WTC11 (cell line): Measurements from ENCODE around the gene CD93. TPM values are rescaled to one million over a fixed set of nuclear protein-coding genes. Genes with fewer than 3 reads are reported as not detected.

Source experiments
- ATAC-seq: fragments of 200-7000 bp; cut with Tn5 transposase; 2 replicates; pipeline ENCODE4 v1.10.0; 2021; ENCODE audit warnings: mild to moderate bottlenecking, moderate library complexity
- CTCF ChIA-PET: fragments of 300-600 bp; sonication (Branson Sonifier 250); formaldehyde crosslinking; loops from one replicate; lab custom pipeline; 2021; ENCODE audit warnings: antibody characterized with exemption; lab: Charles Lee
- POLR2A ChIA-PET: fragments of 350-600 bp; sonication (Branson Sonifier 250); formaldehyde crosslinking; loops from one replicate; lab custom pipeline; 2021; ENCODE audit warnings: antibody characterized with exemption; lab: Charles Lee
- DNase-seq: peaks from one replicate; pipeline ENCODE4 v3.0.0; 2021; ENCODE audit warnings: low spot score
- H3K27ac Mint-ChIP-seq: 2 replicates; pipeline ENCODE4 v1.8.0; 2021; ENCODE audit warnings: mixed read lengths
- H3K27me3 Mint-ChIP-seq: 2 replicates; pipeline ENCODE4 v1.8.0; 2021; ENCODE audit warnings: low read depth, mild to moderate bottlenecking, moderate library complexity, mixed read lengths
- H3K36me3 Mint-ChIP-seq: 2 replicates; pipeline ENCODE4 v1.8.0; 2021; ENCODE audit warnings: mixed read lengths
- H3K4me1 Mint-ChIP-seq: 2 replicates; pipeline ENCODE4 v1.8.0; 2022; ENCODE audit warnings: mixed read lengths
- H3K4me3 Mint-ChIP-seq: 2 replicates; pipeline ENCODE4 v1.8.0; 2021; ENCODE audit warnings: mild to moderate bottlenecking, moderate library complexity, mixed read lengths
- H3K9me3 Mint-ChIP-seq: 2 replicates; pipeline ENCODE4 v1.8.0; 2021; ENCODE audit warnings: mixed read lengths
- AR ChIP-seq: fragments of 250-450 bp; sonication (Bioruptor Pico); IDR thresholded peaks from 2 replicates; pipeline ENCODE4 v1.9.0; 2021; ENCODE audit warnings: mild to moderate bottlenecking
- ARID4B ChIP-seq: sonication (generic); formaldehyde crosslinking; IDR thresholded peaks from 2 replicates; pipeline ENCODE4 v1.8.0; 2023; ENCODE audit warnings: missing genetic modification reagents, mild to moderate bottlenecking, borderline replicate concordance
- ATF2 ChIP-seq: sonication (generic); formaldehyde crosslinking; IDR thresholded peaks from 2 replicates; pipeline ENCODE4 v1.8.1; 2022; ENCODE audit warnings: low read depth, missing genetic modification reagents, borderline replicate concordance
- ATF3 ChIP-seq: sonication (generic); formaldehyde crosslinking; conservative IDR thresholded peaks from 2 replicates; pipeline ENCODE4 v1.8.1; 2022; ENCODE audit warnings: mild to moderate bottlenecking, missing genetic modification reagents
- KAT7 ChIP-seq: sonication (generic); formaldehyde crosslinking; IDR thresholded peaks from 2 replicates; pipeline ENCODE4 v1.8.1; 2023; ENCODE audit warnings: missing genetic modification reagents, mild to moderate bottlenecking, borderline replicate concordance
- MAX ChIP-seq: sonication (generic); formaldehyde crosslinking; IDR thresholded peaks from 2 replicates; pipeline ENCODE4 v1.8.0; 2022; ENCODE audit warnings: mild to moderate bottlenecking, missing genetic modification reagents
- MLX ChIP-seq: sonication (generic); formaldehyde crosslinking; IDR thresholded peaks from 2 replicates; pipeline ENCODE4 v1.8.1; 2023; ENCODE audit warnings: mild to moderate bottlenecking, missing genetic modification reagents, moderate library complexity
- MXD4 ChIP-seq: fragments of 250-450 bp; sonication (Bioruptor Pico); IDR thresholded peaks from 2 replicates; pipeline ENCODE4 v1.8.0; 2021; ENCODE audit warnings: mild to moderate bottlenecking, moderate library complexity, borderline replicate concordance
- NR2C2 ChIP-seq: sonication (generic); formaldehyde crosslinking; IDR thresholded peaks from 2 replicates; pipeline ENCODE4 v1.8.0; 2022; ENCODE audit warnings: mild to moderate bottlenecking, missing genetic modification reagents
- PRRX2 ChIP-seq: fragments of 250-450 bp; sonication (Bioruptor Pico); IDR thresholded peaks from 2 replicates; pipeline ENCODE4 v1.8.0; 2021; ENCODE audit warnings: mild to moderate bottlenecking
- SMAD3 ChIP-seq: sonication (generic); formaldehyde crosslinking; IDR thresholded peaks from 2 replicates; pipeline ENCODE4 v1.8.0; 2022; ENCODE audit warnings: missing genetic modification reagents, mild to moderate bottlenecking, borderline replicate concordance
- SMAD4 ChIP-seq: sonication (generic); formaldehyde crosslinking; IDR thresholded peaks from 2 replicates; pipeline ENCODE4 v1.8.0; 2022; ENCODE audit warnings: mild to moderate bottlenecking, missing genetic modification reagents
- STAT6 ChIP-seq: sonication (generic); formaldehyde crosslinking; conservative IDR thresholded peaks from 2 replicates; pipeline ENCODE4 v1.8.1; 2023; ENCODE audit warnings: mild to moderate bottlenecking, low read depth, missing genetic modification reagents, moderate library complexity
- ZNF317 ChIP-seq: sonication (generic); formaldehyde crosslinking; IDR thresholded peaks from 2 replicates; pipeline ENCODE4 v1.8.1; 2023; ENCODE audit warnings: low read depth, mild to moderate bottlenecking, moderate library complexity, missing genetic modification reagents, borderline replicate concordance
- ZNF512 ChIP-seq: sonication (generic); formaldehyde crosslinking; IDR thresholded peaks from 2 replicates; pipeline ENCODE4 v1.8.1; 2022; ENCODE audit warnings: missing genetic modification reagents, borderline replicate concordance
- ZSCAN18 ChIP-seq: fragments of 250-450 bp; sonication (Bioruptor Pico); IDR thresholded peaks from 2 replicates; pipeline ENCODE4 v2.1.2; 2022; ENCODE audit warnings: mild to moderate bottlenecking, moderate library complexity
- total RNA-seq: library from RNA; stranded (reverse); gene quantifications from 3 replicates; pipeline ENCODE4 v1.2.3, GENCODE V29; 2021

The CD93 gene
- total RNA-seq, 1 experiment from 2014 or later: 0.09 TPM

- TF ChIP-seq SMAD4 (CRISPR knock-in tag) (no peak), ZSCAN18 (CRISPR knock-in tag) (no peak), KAT7 (no peak), STAT6 (CRISPR knock-in tag) (no peak), ZNF317 (CRISPR knock-in tag) (no peak), ARID4B (CRISPR knock-in tag) (no peak), NR2C2 (no peak), AR (CRISPR knock-in tag) (no peak), ATF2 (CRISPR knock-in tag) (no peak)
- POLR2A ChIA-PET: interaction anchor here (1.3 kb wide), 1 partner anchor 13 kb away, joined by 3 read pairs; no protein-coding TSS in a partner anchor
- Mint-ChIP-seq H3K4me1 (no peaks in the 10 kb centered on the region), H3K36me3 (no peaks in the 10 kb centered on the region), H3K4me3 (no peak overlapping the region), H3K27me3 (no peaks in the 10 kb centered on the region), H3K9me3 (peaks cover 4% of the 10 kb centered on the region; the same call in 1 of the 2 replicates), H3K27ac (no peak overlapping the region)
- CTCF ChIA-PET: interaction anchor here (0.6 to 1.1 kb wide), 3 partner anchors 37 to 103 kb away, joined by 3 to 4 read pairs (median 3); no protein-coding TSS in a partner anchor
- DNase-seq (no peak), ATAC-seq (no peak)
Measured at GRCh38 chr20:23131766-23132165, 45.6 kb upstream of the CD93 start.

- Mint-ChIP-seq H3K9me3 (peaks cover 4% of the 10 kb centered on the region; the same call in 1 of the 2 replicates), H3K27me3 (no peaks in the 10 kb centered on the region), H3K4me1 (peaks cover 5% of the 10 kb centered on the region), H3K4me3 (no peak overlapping the region), H3K36me3 (no peaks in the 10 kb centered on the region), H3K27ac (no peak overlapping the region)
- DNase-seq (no peak), ATAC-seq (no peak)
- ChIA-PET POLR2A (no interaction called here), CTCF (interaction anchor here (1.0 kb wide), 1 partner anchor 70 kb away, joined by 3 read pairs; no protein-coding TSS in a partner anchor)
- TF ChIP-seq SMAD3 (CRISPR knock-in tag) (no peak), PRRX2 (no peak), ATF3 (CRISPR knock-in tag) (no peak), ZNF512 (CRISPR knock-in tag) (no peak), MLX (CRISPR knock-in tag) (no peak), MXD4 (CRISPR knock-in tag) (no peak), MAX (no peak)
Measured at GRCh38 chr20:23130622-23131140, 44.6 kb upstream of the CD93 start.
